Smooth muscle cell (in vitro differentiated cells): ENCODE data around the gene SMURF1. TPM values are rescaled to one million over a fixed set of nuclear protein-coding genes. Genes with fewer than 3 reads are reported as not detected.

ENCODE experiments used
- DNase-seq: peaks from one replicate; lab custom pipeline; 2025; ENCODE audit not compliant: unreplicated experiment; lab: John Stamatoyannopoulos, UW
- H2AFZ ChIP-seq: fragments of 200-600 bp; sonication (generic); 2 replicates; pipeline ENCODE4 v1.6.0; 2016; ENCODE audit warnings: antibody characterized with exemption, low read depth, mild to moderate bottlenecking
- H3F3A ChIP-seq: fragments of 200-600 bp; sonication (generic); 2 replicates; pipeline ENCODE4 v1.6.0; 2017; ENCODE audit warnings: antibody characterized with exemption, low read depth
- H3K27ac ChIP-seq: fragments of 200-600 bp; sonication (generic); 2 replicates; pipeline ENCODE4 v1.5.1; 2016; ENCODE audit warnings: low read depth, mild to moderate bottlenecking
- H3K27me3 ChIP-seq: fragments of 200-600 bp; sonication (generic); 2 replicates; pipeline ENCODE4 v1.6.1; 2016; ENCODE audit warnings: low read depth, mild to moderate bottlenecking
- H3K36me3 ChIP-seq: fragments of 200-600 bp; sonication (generic); 2 replicates; pipeline ENCODE4 v1.5.1; 2016; ENCODE audit warnings: low read depth
- H3K4me1 ChIP-seq: fragments of 200-600 bp; sonication (generic); 2 replicates; pipeline ENCODE4 v1.5.1; 2016; ENCODE audit warnings: low read depth
- H3K4me2 ChIP-seq: fragments of 200-600 bp; sonication (generic); 2 replicates; pipeline ENCODE4 v1.6.0; 2016; ENCODE audit warnings: mild to moderate bottlenecking
- H3K4me3 ChIP-seq: fragments of 200-600 bp; sonication (generic); 2 replicates; pipeline ENCODE4 v1.5.1; 2016; ENCODE audit warnings: mild to moderate bottlenecking
- H3K79me2 ChIP-seq: fragments of 200-600 bp; sonication (generic); 2 replicates; pipeline ENCODE4 v1.6.0; 2016; ENCODE audit warnings: low read depth, mild to moderate bottlenecking
- H3K9ac ChIP-seq: fragments of 200-600 bp; sonication (generic); 2 replicates; pipeline ENCODE4 v1.6.0; 2016; ENCODE audit warnings: low read depth
- H3K9me3 ChIP-seq: fragments of 200-600 bp; sonication (generic); replicated peaks from 2 replicates; pipeline ENCODE4 v1.5.1; 2016; ENCODE audit warnings: low read depth
- H4K20me1 ChIP-seq: fragments of 200-600 bp; sonication (generic); 2 replicates; pipeline ENCODE4 v1.6.0; 2016; ENCODE audit warnings: low read depth
- WGBS: methylation state at CpG from one replicate; pipeline ENCODE4 v1.1.7; 2016; ENCODE audit warnings: low lambda C conversion rate; 5-methylcytosine and 5-hydroxymethylcytosine counted together
- polyA plus RNA-seq: library from polyadenylated mRNA; unstranded; fragments of >200 nt; fragmentation: Nextera tagmentation; extraction: Ambion mirVana; gene quantifications from 2 replicates; pipeline ENCODE4 v1.2.1, GENCODE V29; 2016
- total RNA-seq: library from RNA; depleted of rRNA; stranded (reverse); fragments of >200 nt; gene quantifications from 2 replicates; pipeline ENCODE4 v1.2.3, GENCODE V29; 2014
- TF ChIP-seq, protein P1 (sequence below): fragments of 200-600 bp; sonication (generic); IDR thresholded peaks from 2 replicates; pipeline ENCODE4 v1.5.1; 2017; ENCODE audit warnings: borderline replicate concordance, mild to moderate bottlenecking, antibody characterized with exemption; ENCODE audit not compliant: insufficient read depth, poor library complexity, severe bottlenecking

SMURF1 gene
- total and polyA plus RNA-seq, 2 experiments from 2014 or later: 17.5 to 28.5 TPM

GRCh38 chr7:99080679-99081078, 63.2 kb downstream of the SMURF1 start:
- WGBS: 98% methylated on average over 6 of the region's 6 CpGs

DNA sequence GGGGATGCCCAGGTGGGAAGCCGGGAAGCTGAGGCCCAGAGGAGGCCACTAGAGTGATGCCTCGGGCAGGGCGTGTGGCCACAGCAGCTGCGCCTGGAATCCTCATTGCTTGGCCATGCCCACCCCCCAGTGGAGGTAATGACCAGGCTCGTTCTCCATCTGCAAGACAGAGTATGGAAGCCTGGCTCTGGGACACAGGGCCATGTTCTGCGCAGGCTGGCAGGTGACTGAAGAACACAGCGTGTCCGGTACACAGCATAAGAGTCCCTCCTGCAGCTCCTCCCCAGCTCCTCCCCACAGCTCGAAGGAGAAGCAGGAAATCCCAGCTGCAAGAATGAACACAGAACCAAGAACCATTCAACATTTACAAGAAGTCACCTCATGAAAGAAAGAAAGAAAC, 64.8 kb downstream of the SMURF1 start:
- Histone ChIP-seq H3K79me2 (peaks cover 98% of the 10 kb centered on the region), H3K36me3 (no peaks in the 10 kb centered on the region), H3K4me2 (peak overlapping the region; percentile 59), H3K4me1 (peaks cover 8% of the 10 kb centered on the region), H3K4me3 (peak overlapping the region; percentile 23), H3K9me3 (no peaks in the 10 kb centered on the region), H4K20me1 (peaks cover 95% of the 10 kb centered on the region), H3K27me3 (no peaks in the 10 kb centered on the region), H2AFZ (no peak overlapping the region), H3F3A (peaks cover 6% of the 10 kb centered on the region), H3K9ac (no peak overlapping the region), H3K27ac (peak overlapping the region; percentile 55)
- DNase-seq: no peak
- TF ChIP-seq, protein P1, sequence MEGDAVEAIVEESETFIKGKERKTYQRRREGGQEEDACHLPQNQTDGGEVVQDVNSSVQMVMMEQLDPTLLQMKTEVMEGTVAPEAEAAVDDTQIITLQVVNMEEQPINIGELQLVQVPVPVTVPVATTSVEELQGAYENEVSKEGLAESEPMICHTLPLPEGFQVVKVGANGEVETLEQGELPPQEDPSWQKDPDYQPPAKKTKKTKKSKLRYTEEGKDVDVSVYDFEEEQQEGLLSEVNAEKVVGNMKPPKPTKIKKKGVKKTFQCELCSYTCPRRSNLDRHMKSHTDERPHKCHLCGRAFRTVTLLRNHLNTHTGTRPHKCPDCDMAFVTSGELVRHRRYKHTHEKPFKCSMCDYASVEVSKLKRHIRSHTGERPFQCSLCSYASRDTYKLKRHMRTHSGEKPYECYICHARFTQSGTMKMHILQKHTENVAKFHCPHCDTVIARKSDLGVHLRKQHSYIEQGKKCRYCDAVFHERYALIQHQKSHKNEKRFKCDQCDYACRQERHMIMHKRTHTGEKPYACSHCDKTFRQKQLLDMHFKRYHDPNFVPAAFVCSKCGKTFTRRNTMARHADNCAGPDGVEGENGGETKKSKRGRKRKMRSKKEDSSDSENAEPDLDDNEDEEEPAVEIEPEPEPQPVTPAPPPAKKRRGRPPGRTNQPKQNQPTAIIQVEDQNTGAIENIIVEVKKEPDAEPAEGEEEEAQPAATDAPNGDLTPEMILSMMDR: no peak
- WGBS: 81% methylated on average over 9 of the region's 9 CpGs

More at GRCh38 chr7:99080679-99081078, 63.2 kb downstream of the SMURF1 start:
- no peaks in the 10 kb centered on the region for H3K36me3 ChIP-seq
- no peak overlapping the region for H3K27ac ChIP-seq
- no peak overlapping the region for H2AFZ ChIP-seq
- peaks cover 94% of the 10 kb centered on the region for H4K20me1 ChIP-seq
- H3K27me3 ChIP-seq: no peaks in the 10 kb centered on the region
- H3K4me2 ChIP-seq: no peak overlapping the region
- H3K4me3 ChIP-seq: no peak overlapping the region
- H3K4me1 ChIP-seq: peaks cover 8% of the 10 kb centered on the region
- H3K79me2 ChIP-seq: peaks cover 98% of the 10 kb centered on the region
- DNase-seq: no peak
- TF ChIP-seq, protein P1: no peak
- H3F3A ChIP-seq: peaks cover 6% of the 10 kb centered on the region
- H3K9me3 ChIP-seq: no peaks in the 10 kb centered on the region
- H3K9ac ChIP-seq: no peak overlapping the region

DNA sequence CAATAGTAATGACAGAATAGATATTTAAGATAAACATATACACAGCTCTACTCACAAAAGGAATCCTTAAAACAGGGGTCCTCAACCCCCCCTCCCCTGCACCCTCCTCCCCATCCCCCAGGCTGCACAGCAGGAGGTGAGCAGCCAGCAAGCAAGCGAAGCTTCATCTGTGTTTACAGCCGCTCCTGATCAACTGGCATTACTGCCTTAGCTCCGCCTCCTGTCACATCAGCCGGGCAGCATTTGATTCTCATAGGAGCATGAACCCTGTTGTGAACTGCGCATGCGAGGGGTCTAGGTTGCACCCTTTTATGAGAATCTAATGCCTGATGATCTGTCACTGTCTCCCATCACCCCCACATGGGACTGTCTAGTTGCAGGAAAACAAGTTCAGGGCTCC, 65.5 kb downstream of the SMURF1 start:
- H4K20me1 ChIP-seq: peaks cover 95% of the 10 kb centered on the region
- no peak overlapping the region for H3K4me2 ChIP-seq
- no peak for DNase-seq
- no peak overlapping the region for H3K27ac ChIP-seq
- peaks cover 98% of the 10 kb centered on the region for H3K79me2 ChIP-seq
- H3F3A ChIP-seq: peaks cover under 1% of the 10 kb centered on the region
- peaks cover 8% of the 10 kb centered on the region for H3K4me1 ChIP-seq
- no peaks in the 10 kb centered on the region for H3K9me3 ChIP-seq
- whole genome bisulfite sequencing: 92% methylated on average over 6 of the region's 6 CpGs
- H3K36me3 ChIP-seq: no peaks in the 10 kb centered on the region
- no peak overlapping the region for H2AFZ ChIP-seq
- TF ChIP-seq, protein P1: no peak
- H3K4me3 ChIP-seq: no peak overlapping the region
- H3K9ac ChIP-seq: no peak overlapping the region
- no peaks in the 10 kb centered on the region for H3K27me3 ChIP-seq

DNA sequence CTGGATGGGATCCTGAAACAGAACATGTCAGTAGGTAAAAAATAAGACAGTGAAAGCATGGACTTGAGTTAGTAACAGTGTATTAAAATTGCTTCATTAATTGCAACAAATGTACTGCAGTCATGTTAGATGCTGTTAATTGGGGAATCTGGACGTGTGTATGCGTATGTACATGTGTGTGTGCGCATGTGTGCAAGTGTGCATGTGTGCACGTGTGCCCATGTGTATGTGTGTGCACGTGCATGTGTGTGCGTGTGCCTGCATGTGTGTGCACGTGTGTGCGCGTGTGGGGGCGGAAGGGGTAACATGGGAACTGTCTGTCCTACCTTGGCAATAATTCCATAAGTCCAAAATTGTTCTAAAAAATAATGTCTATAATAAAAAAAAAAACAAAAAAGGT, 67.3 kb downstream of the SMURF1 start:
- H3K4me2 ChIP-seq: no peak overlapping the region
- H3K4me3 ChIP-seq: no peak overlapping the region
- no peaks in the 10 kb centered on the region for H3K36me3 ChIP-seq
- no peak for DNase-seq
- no peaks in the 10 kb centered on the region for H3F3A ChIP-seq
- H3K27ac ChIP-seq: no peak overlapping the region
- TF ChIP-seq, protein P1: no peak
- no peaks in the 10 kb centered on the region for H3K27me3 ChIP-seq
- H2AFZ ChIP-seq: no peak overlapping the region
- peaks cover 8% of the 10 kb centered on the region for H3K4me1 ChIP-seq
- no peaks in the 10 kb centered on the region for H3K9me3 ChIP-seq
- H3K79me2 ChIP-seq: peaks cover 95% of the 10 kb centered on the region
- peaks cover 98% of the 10 kb centered on the region for H4K20me1 ChIP-seq
- WGBS: 97% methylated on average over 10 of the region's 10 CpGs
- H3K9ac ChIP-seq: no peak overlapping the region
